ENCODE results near the gene SUPT6H. TPM values are rescaled to one million over a fixed set of nuclear protein-coding genes. Genes with fewer than 3 reads are reported as not detected.

Gene SUPT6H
- total RNA-seq, 2 experiments from 2014 or later = 69.4 to 72.8 TPM

DNA sequence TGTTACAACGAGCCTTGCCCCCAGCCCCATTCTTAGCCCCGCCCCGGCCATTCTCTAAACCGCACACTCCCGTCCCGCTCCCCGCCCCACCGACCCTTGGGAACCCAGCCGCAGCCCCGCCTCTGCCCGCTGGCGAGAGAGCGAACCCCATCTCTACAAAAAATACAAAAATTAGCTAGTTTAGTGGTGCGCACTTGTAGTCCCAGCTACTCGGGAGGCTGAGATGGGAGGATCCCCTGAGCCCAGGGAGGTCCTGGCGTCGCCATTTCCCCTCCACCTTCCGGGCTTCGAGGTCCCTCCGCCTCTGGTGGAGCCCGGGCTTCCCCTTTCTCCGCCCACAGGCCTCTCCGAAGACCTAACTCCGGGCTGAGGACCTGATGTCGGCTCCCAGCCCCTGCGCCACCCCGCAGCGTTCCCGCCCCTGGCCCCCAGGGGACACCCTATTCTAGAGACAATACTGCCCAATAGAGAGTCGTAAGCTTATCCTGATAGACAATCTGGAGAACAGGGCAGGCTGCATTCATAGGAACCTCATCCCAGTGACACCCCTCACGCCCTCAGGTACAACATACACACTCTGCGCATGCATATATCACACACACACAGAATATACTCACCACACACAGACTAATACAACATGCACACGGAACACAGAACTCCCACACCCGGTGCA lies 50.2 kb downstream of the SUPT6H start:
- ChIA-PET POLR2A (interaction anchor here (0.7 to 2.8 kb wide), 9 partner anchors 8 to 181 kb away, joined by 3 to 22 read pairs (median 4); partner anchors contain the start of genes NEK8, RPL23A, SDF2 and SUPT6H), CTCF (interaction anchor here (1.4 to 4.4 kb wide), 8 partner anchors 9 to 241 kb away, joined by 3 to 26 read pairs (median 10); partner anchors contain the start of genes PHF12, RPL23A and TLCD1)
- ATAC-seq = peak; percentile 49
- peaks cover 20% of the 10 kb centered on the region for H3K4me1 Mint-ChIP-seq (ENCODE audit: low read depth)
- peaks cover 4% of the 10 kb centered on the region for H3K36me3 Mint-ChIP-seq (ENCODE audit: low read depth)
- H3K27ac Mint-ChIP-seq = peak overlapping the region; percentile 98
- peaks cover 9% of the 10 kb centered on the region for H3K27me3 Mint-ChIP-seq (ENCODE audit: low read depth)
- peak; percentile 73 for DNase-seq
- no peaks in the 10 kb centered on the region for H3K9me3 Mint-ChIP-seq (ENCODE audit: insufficient read depth)
- H3K4me3 Mint-ChIP-seq = peak overlapping the region; percentile 86

DNA sequence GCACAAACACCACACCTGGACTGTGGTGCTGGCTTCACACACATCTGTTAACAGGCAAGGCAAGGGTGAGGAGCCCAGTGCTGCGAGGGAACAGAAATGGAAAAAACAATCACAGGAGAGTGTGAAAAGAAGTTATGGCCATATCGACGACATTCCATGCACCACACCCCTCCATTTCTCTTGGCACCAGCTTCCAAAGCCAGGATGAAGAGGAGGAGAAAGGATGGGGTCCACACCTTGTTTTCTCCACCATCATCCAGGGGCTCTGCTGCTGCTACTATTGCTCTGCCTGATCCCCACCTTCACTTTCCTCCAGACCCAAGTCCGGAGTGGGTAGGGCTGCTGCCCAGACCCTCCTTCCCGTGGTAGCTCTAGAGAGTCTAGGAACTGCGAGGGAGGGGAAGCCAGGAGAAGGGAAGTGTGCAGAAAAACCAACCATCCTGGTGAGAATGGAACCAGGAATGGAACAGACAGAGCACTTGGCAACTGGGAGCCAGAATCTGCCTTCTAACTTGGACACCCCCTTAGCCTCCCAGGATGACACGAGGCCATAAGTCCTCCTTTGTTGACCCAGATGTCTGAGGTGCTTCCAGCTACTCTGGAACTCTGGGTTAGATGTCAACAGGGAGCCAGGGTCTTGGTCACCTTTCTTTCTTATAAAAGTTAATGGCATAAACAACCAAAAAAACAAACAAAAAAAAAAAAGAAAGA lies 50.9 kb downstream of the SUPT6H start:
- Mint-ChIP-seq H3K4me1 (ENCODE audit: low read depth) (peaks cover 21% of the 10 kb centered on the region), H3K9me3 (ENCODE audit: insufficient read depth) (no peaks in the 10 kb centered on the region), H3K27ac (peak overlapping the region; percentile 98), H3K4me3 (peak overlapping the region; percentile 86), H3K36me3 (ENCODE audit: low read depth) (no peaks in the 10 kb centered on the region), H3K27me3 (ENCODE audit: low read depth) (peaks cover 10% of the 10 kb centered on the region)
- ChIA-PET POLR2A (interaction anchor here (1.0 to 2.8 kb wide), 4 partner anchors 7 to 180 kb away, joined by 3 to 22 read pairs (median 6); partner anchors contain the start of genes NEK8 and RPL23A), CTCF (interaction anchor here (2.9 to 4.4 kb wide), 3 partner anchors 14 to 50 kb away, joined by 9 to 26 read pairs (median 13); partner anchors contain the start of gene TLCD1)
- DNase-seq (no peak), ATAC-seq (no peak)

GRCh38 chr17:28714281-28714680 lies 52.3 kb downstream of the SUPT6H start:
- Mint-ChIP-seq H3K4me1 (ENCODE audit: low read depth) (peaks cover 32% of the 10 kb centered on the region), H3K36me3 (ENCODE audit: low read depth) (no peaks in the 10 kb centered on the region), H3K9me3 (ENCODE audit: insufficient read depth) (no peaks in the 10 kb centered on the region), H3K27me3 (ENCODE audit: low read depth) (peaks cover 18% of the 10 kb centered on the region), H3K27ac (no peak overlapping the region), H3K4me3 (no peak overlapping the region)
- ATAC-seq = no peak
- ChIA-PET POLR2A (no interaction called here), CTCF (interaction anchor here (0.6 to 1.6 kb wide), 2 partner anchors 13 to 69 kb away, joined by 3 read pairs; partner anchors contain the start of gene BLTP2)
- DNase-seq = no peak

DNA sequence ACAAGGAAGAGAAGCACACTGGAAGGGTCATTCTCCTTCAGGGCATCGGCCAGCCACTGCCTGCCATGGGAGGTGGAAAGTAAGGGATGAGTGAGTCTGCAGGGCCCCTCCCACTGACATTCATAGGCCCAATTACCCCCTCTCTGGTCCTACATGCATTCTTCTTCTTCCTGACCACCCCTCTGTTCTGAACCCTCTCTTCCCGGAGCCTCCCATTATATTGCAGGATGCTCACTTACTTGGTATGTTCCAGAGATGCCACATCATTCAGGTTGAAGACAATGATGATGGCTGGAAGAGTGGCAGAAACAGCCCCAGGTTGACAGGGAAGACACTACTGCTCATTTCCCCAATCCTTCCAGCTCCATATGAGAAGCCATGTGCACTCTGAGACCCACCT lies 53.2 kb downstream of the SUPT6H start:
- no peak for DNase-seq
- ChIA-PET POLR2A (interaction anchor here (1.1 kb wide), 1 partner anchor 11 kb away, joined by 3 read pairs; the partner anchor contains the start of gene TLCD1), CTCF (interaction anchor here (1.2 to 2.6 kb wide), 3 partner anchors 11 to 70 kb away, joined by 3 to 9 read pairs (median 4); partner anchors contain the start of genes BLTP2 and TLCD1)
- no peak for ATAC-seq
- Mint-ChIP-seq H3K9me3 (ENCODE audit: insufficient read depth) (no peaks in the 10 kb centered on the region), H3K4me3 (no peak overlapping the region), H3K36me3 (ENCODE audit: low read depth) (peaks cover 5% of the 10 kb centered on the region), H3K4me1 (ENCODE audit: low read depth) (peaks cover 33% of the 10 kb centered on the region), H3K27me3 (ENCODE audit: low read depth) (peaks cover 18% of the 10 kb centered on the region), H3K27ac (no peak overlapping the region)

GRCh38 chr17:28716740-28717577 lies 55.0 kb downstream of the SUPT6H start:
- peaks cover 22% of the 10 kb centered on the region for H3K36me3 Mint-ChIP-seq (ENCODE audit: low read depth)
- DNase-seq = no peak
- ATAC-seq = no peak
- POLR2A ChIA-PET = interaction anchor here (1.3 to 1.5 kb wide), 2 partner anchors 55 to 68 kb away, joined by 4 to 5 read pairs; partner anchors contain the start of genes SDF2 and SUPT6H
- H3K27ac Mint-ChIP-seq = no peak overlapping the region
- peaks cover 18% of the 10 kb centered on the region for H3K27me3 Mint-ChIP-seq (ENCODE audit: low read depth)
- CTCF ChIA-PET = interaction anchor here (0.8 to 2.6 kb wide), 4 partner anchors 10 to 104 kb away, joined by 3 to 9 read pairs (median 4); partner anchors contain the start of gene TLCD1
- H3K4me1 Mint-ChIP-seq (ENCODE audit: low read depth) = peaks cover 38% of the 10 kb centered on the region
- H3K4me3 Mint-ChIP-seq = peak overlapping the region; percentile 55
- H3K9me3 Mint-ChIP-seq (ENCODE audit: insufficient read depth) = no peaks in the 10 kb centered on the region

- peak within 1 kb of the TSS; percentile 68 for H3K4me3 Mint-ChIP-seq
- peaks cover 30% of the 10 kb centered on the region for H3K36me3 Mint-ChIP-seq (ENCODE audit: low read depth)
- no peak for ATAC-seq
- H3K27ac Mint-ChIP-seq = peak within 1 kb of the TSS; percentile 63
- H3K4me1 Mint-ChIP-seq (ENCODE audit: low read depth) = peaks cover 38% of the 10 kb centered on the region
- no peak for DNase-seq
- H3K27me3 Mint-ChIP-seq (ENCODE audit: low read depth) = peaks cover 18% of the 10 kb centered on the region
- ChIA-PET POLR2A (interaction anchor here (1.3 kb wide), 1 partner anchor 69 kb away, joined by 5 read pairs; no protein-coding TSS in a partner anchor), CTCF (interaction anchor here (1.1 to 2.6 kb wide), 2 partner anchors 9 to 71 kb away, joined by 4 to 9 read pairs; partner anchors contain the start of gene TLCD1)
- no peaks in the 10 kb centered on the region for H3K9me3 Mint-ChIP-seq (ENCODE audit: insufficient read depth)
Observed at GRCh38 chr17:28717578-28718332, 55.8 kb downstream of the SUPT6H start, which contains the start of gene RAB34. Gene RAB34, minus strand, starts transcription at chr17:28717868. Its CDS starts 602 bp downstream, at chr17:28717266.

DNA sequence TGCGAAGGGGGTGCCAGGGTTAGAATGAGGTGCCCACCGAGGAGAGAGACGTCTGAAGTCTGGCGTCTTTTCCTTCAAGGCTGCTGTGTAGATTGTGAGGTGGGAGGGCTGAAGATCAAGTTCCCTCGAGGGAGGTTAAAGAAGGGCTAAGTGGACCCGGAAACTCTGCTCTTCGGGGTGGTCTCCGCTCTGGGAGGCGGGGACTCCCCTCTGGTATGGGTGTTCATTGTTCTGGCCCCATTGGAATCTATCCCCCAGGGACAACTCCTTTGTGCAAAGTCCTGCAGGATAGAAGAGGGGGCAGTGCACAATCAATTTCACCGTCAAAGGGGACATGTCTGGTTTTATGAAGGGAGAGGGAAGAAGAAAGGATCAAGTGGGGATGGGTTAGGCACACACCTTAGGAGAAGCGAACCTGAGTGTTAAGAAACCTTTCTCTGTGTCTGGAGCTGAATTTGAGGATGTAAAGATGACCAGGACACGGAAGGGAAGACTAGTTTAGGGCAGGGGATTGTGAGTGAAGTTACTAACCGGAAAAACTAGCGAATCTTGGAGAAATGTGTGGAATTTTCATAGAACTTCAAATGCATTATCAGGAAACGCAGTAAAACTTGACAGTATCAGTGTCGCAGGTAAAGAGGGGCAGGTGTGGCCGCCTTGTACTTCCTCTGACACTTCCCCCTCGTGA lies 56.5 kb downstream of the SUPT6H start:
- ChIA-PET POLR2A (interaction anchor here (1.2 to 2.0 kb wide), 3 partner anchors 7 to 180 kb away, joined by 4 to 22 read pairs (median 7); partner anchors contain the start of gene PROCA1), CTCF (interaction anchor here (1.5 to 2.0 kb wide), 3 partner anchors 10 to 235 kb away, joined by 9 to 11 read pairs (median 10); partner anchors contain the start of gene NEK8)
- peaks cover 43% of the 10 kb centered on the region for H3K4me1 Mint-ChIP-seq (ENCODE audit: low read depth)
- peak overlapping the region; percentile 68 for H3K4me3 Mint-ChIP-seq
- DNase-seq (no peak), ATAC-seq (no peak)
- H3K27ac Mint-ChIP-seq = peak overlapping the region; percentile 63
- H3K27me3 Mint-ChIP-seq (ENCODE audit: low read depth) = peaks cover 18% of the 10 kb centered on the region
- peaks cover 35% of the 10 kb centered on the region for H3K36me3 Mint-ChIP-seq (ENCODE audit: low read depth)
- H3K9me3 Mint-ChIP-seq (ENCODE audit: insufficient read depth) = no peaks in the 10 kb centered on the region

DNA sequence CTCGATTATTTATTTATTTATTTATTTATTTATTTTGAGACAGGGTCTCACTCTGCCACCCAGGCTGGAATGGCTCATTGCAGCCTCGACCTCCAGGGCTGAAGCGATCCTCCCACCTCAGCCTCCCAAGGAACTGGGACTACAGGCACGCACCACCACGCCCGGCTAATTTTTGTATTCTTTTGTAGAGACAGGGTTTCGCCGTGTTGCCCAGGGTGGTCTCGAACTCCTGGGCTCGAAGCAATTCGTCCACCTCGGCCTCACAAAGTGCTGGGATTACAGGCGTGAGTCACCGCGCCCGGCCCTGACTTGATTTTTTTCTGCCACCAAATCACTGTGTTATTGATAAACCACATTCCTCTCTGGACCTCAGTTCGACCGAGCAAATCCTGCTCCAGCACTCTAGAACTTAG lies 57.0 kb downstream of the SUPT6H start:
- Mint-ChIP-seq H3K27me3 (ENCODE audit: low read depth) (peaks cover 18% of the 10 kb centered on the region), H3K4me1 (ENCODE audit: low read depth) (peaks cover 47% of the 10 kb centered on the region), H3K9me3 (ENCODE audit: insufficient read depth) (no peaks in the 10 kb centered on the region), H3K36me3 (ENCODE audit: low read depth) (peaks cover 41% of the 10 kb centered on the region), H3K4me3 (peak overlapping the region; percentile 97), H3K27ac (peak overlapping the region; percentile 97)
- POLR2A ChIA-PET = interaction anchor here (0.7 to 2.8 kb wide), 18 partner anchors 8 to 421 kb away, joined by 3 to 22 read pairs (median 4); partner anchors contain the start of genes FAM222B, NEK8, PHF12 and PROCA1
- CTCF ChIA-PET = interaction anchor here (0.8 to 4.2 kb wide), 14 partner anchors 8 to 234 kb away, joined by 3 to 46 read pairs (median 8); partner anchors contain the start of genes BLTP2, DHRS13, NEK8 and PHF12
- DNase-seq (no peak), ATAC-seq (no peak)

DNA sequence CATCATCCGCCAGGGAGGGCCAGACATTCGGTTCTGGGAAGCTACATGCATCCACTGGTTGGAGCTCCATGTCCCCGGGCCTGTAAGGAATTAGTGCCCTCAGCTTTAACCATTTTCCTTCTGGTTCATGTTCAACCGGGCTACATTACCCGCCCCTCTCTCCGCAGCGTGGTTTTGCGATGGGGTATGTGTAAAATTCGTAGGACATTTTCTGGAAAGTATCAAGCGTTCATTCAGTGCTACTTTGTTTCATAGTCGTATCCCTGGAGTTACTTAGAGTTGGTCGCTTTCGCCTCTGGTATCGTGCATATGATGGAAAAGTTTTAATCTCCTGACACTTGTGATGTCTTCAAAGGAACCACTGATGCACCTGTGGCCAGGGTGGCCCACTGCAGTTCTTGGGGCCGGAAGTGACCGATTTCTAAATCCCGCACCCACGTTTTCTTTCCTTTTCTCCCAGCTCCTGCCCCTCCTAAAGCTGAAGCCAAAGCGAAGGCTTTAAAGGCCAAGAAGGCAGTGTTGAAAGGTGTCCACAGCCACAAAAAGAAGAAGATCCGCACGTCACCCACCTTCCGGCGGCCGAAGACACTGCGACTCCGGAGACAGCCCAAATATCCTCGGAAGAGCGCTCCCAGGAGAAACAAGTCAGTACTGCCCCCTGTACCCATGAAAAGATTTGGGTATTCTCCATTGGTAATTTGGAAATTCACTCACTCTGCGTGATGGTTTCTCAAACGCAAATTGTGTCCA lies 58.4 kb downstream of the SUPT6H start:
- peak; percentile 3 for ATAC-seq
- H3K36me3 Mint-ChIP-seq (ENCODE audit: low read depth) = peaks cover 55% of the 10 kb centered on the region

More for the DNA sequence above, 58.4 kb downstream of the SUPT6H start:
- CTCF ChIA-PET = interaction anchor here (0.6 to 4.2 kb wide), 14 partner anchors 8 to 233 kb away, joined by 3 to 46 read pairs (median 5); partner anchors contain the start of genes NEK8, PHF12, PROCA1 and TRAF4
- Mint-ChIP-seq H3K9me3 (ENCODE audit: insufficient read depth) (no peaks in the 10 kb centered on the region), H3K27ac (peak overlapping the region; percentile 97), H3K27me3 (ENCODE audit: low read depth) (peaks cover 15% of the 10 kb centered on the region), H3K4me1 (ENCODE audit: low read depth) (peaks cover 61% of the 10 kb centered on the region), H3K4me3 (peak overlapping the region; percentile 97)
- POLR2A ChIA-PET = interaction anchor here (0.5 to 2.8 kb wide), 17 partner anchors 8 to 672 kb away, joined by 3 to 22 read pairs (median 4); partner anchors contain the start of genes BLTP2, FAM222B, NEK8 and PROCA1
- peak; percentile 61 for DNase-seq

Measured in activated CD8-positive, alpha-beta T cell treated with anti-CD3 and anti-CD28 coated beads, Interleukin-2, amount 10 ng/mL, durations not matched to agents 7 days and 5 days (primary cell).